ENCODE data around the gene IGFL2. TPM values are rescaled to one million over a fixed set of nuclear protein-coding genes. Genes with fewer than 3 reads are reported as not detected.

Gene IGFL2
- total and polyA plus RNA-seq, 10 donors = not detected

- TF ChIP-seq CTCF (IDR thresholded peaks at IDR 0.05 in 8 of 11, conservative IDR thresholded peaks at IDR 0.05 in 3 of 11) (no peak), POLR2AphosphoS5 (IDR thresholded peaks at IDR 0.05) (no peak), POLR2A (IDR thresholded peaks at IDR 0.05) (no peak)
- 72 to 77% (median 75%) methylated on average over 8 of the region's 8 CpGs for WGBS, 5 donors
- H3K4me3 ChIP-seq = no peak overlapping the region
- H3K27ac ChIP-seq = no peak overlapping the region
- intact Hi-C loops (cut with DNase I; ENCODE audit: low total_unique reads) = no loop called here
- no peak for DNase-seq
- H3K27me3 ChIP-seq (replicated peaks in 1 of 7) = peaks cover 0 to 28% (median 0%) of the 10 kb centered on the region in 7 donors
- H3K9me3 ChIP-seq = no peaks in the 10 kb centered on the region
- no peaks in the 10 kb centered on the region for H3K36me3 ChIP-seq
- H3K4me1 ChIP-seq = no peaks in the 10 kb centered on the region
Observed at GRCh38 chr19:46147166-46147740, 785 bp upstream of the IGFL2 start.

- H3K27me3 ChIP-seq (replicated peaks in 1 of 7) = peaks cover 0 to 49% (median 0%) of the 10 kb centered on the region in 7 donors
- H3K4me3 ChIP-seq = no peak overlapping the region
- no peaks in the 10 kb centered on the region for H3K4me1 ChIP-seq
- no peak for DNase-seq
- TF ChIP-seq CTCF (IDR thresholded peaks at IDR 0.05 in 8 of 11, conservative IDR thresholded peaks at IDR 0.05 in 3 of 11) (no peak), POLR2A (IDR thresholded peaks at IDR 0.05) (no peak), POLR2AphosphoS5 (IDR thresholded peaks at IDR 0.05) (no peak)
- no peaks in the 10 kb centered on the region for H3K36me3 ChIP-seq
- H3K27ac ChIP-seq = no peak overlapping the region
- WGBS, 5 donors = 86 to 91% (median 88%) methylated on average over 5 of the region's 5 CpGs
- intact Hi-C loops (cut with DNase I; ENCODE audit: low total_unique reads) = no loop called here
- H3K9me3 ChIP-seq = no peaks in the 10 kb centered on the region
Observed at GRCh38 chr19:46150606-46151005, 2.6 kb downstream of the IGFL2 start.

GRCh38 chr19:46155237-46155636, 7.2 kb downstream of the IGFL2 start:
- Histone ChIP-seq H3K4me3 (no peak overlapping the region), H3K4me1 (no peaks in the 10 kb centered on the region), H3K36me3 (no peaks in the 10 kb centered on the region), H3K27ac (no peak overlapping the region), H3K27me3 (replicated peaks in 1 of 7) (peaks cover 0 to 60% (median 0%) of the 10 kb centered on the region in 7 donors), H3K9me3 (no peaks in the 10 kb centered on the region)
- WGBS, 5 donors = 80 to 90% (median 81%) methylated on average over 3 of the region's 3 CpGs
- no peak for DNase-seq
- intact Hi-C loops (cut with DNase I; ENCODE audit: low total_unique reads) = no loop called here
- TF ChIP-seq POLR2AphosphoS5 (IDR thresholded peaks at IDR 0.05) = no peak
- TF ChIP-seq CTCF (IDR thresholded peaks at IDR 0.05 in 8 of 11, conservative IDR thresholded peaks at IDR 0.05 in 3 of 11) = no peak
- no peak for TF ChIP-seq POLR2A (IDR thresholded peaks at IDR 0.05)

GRCh38 chr19:46159418-46160232, 11.6 kb downstream of the IGFL2 start:
- Histone ChIP-seq H3K36me3 (no peaks in the 10 kb centered on the region), H3K9me3 (peaks cover 0 to 31% (median 23%) of the 10 kb centered on the region in 8 donors), H3K4me3 (no peak overlapping the region), H3K27me3 (replicated peaks in 1 of 7) (peaks cover 0 to 58% (median 0%) of the 10 kb centered on the region in 7 donors), H3K4me1 (no peaks in the 10 kb centered on the region), H3K27ac (no peak overlapping the region)
- intact Hi-C loops (cut with DNase I; ENCODE audit: low total_unique reads) = no loop called here
- no peak for DNase-seq
- no peak for TF ChIP-seq POLR2AphosphoS5 (IDR thresholded peaks at IDR 0.05)
- TF ChIP-seq CTCF (IDR thresholded peaks at IDR 0.05 in 8 of 11, conservative IDR thresholded peaks at IDR 0.05 in 3 of 11) = no peak
- no peak for TF ChIP-seq POLR2A (IDR thresholded peaks at IDR 0.05)
- WGBS, 5 donors = 49 to 61% (median 54%) methylated on average over 4 of the region's 4 CpGs
